Ureter (tissue), 1 donor: Measurements from ENCODE around the gene TECPR2. TPM values are rescaled to one million over a fixed set of nuclear protein-coding genes. Genes with fewer than 3 reads are reported as not detected.

Source experiments
- DNase-seq: peaks from one replicate; pipeline ENCODE4 v3.0.0-alpha.2; 2020; ENCODE audit warnings: low spot score
- total RNA-seq: library from RNA; stranded (reverse); gene quantifications from one replicate; pipeline ENCODE4 v1.2.4, GENCODE V29; 2023
- donor health status: DM: yes; HTN: yes; CAD: no.

The TECPR2 gene
- total RNA-seq, 1 donor from 2014 or later, result 36.3 TPM

- DNase-seq, result no peak
Observed at GRCh38 chr14:102496958-102497744, 134.4 kb downstream of the TECPR2 start.

GRCh38 chr14:102497998-102498677, 135.4 kb downstream of the TECPR2 start:
- DNase-seq, result no peak

GRCh38 chr14:102498678-102499265, 136.0 kb downstream of the TECPR2 start:
- DNase-seq, result no peak

- DNase-seq, result no peak
Observed at GRCh38 chr14:102499401-102500157, 136.8 kb downstream of the TECPR2 start.

- no peak for DNase-seq
Observed at GRCh38 chr14:102500158-102500662, 137.5 kb downstream of the TECPR2 start.

GRCh38 chr14:102500713-102501112, 138.0 kb downstream of the TECPR2 start:
- DNase-seq, result no peak

- DNase-seq, result no peak
Observed at GRCh38 chr14:102501751-102502315, 139.1 kb downstream of the TECPR2 start.

- DNase-seq, result no peak
Observed at GRCh38 chr14:102502571-102502970, 139.8 kb downstream of the TECPR2 start.

GRCh38 chr14:102503641-102504327, 141.0 kb downstream of the TECPR2 start:
- no peak for DNase-seq

GRCh38 chr14:102504328-102504999, 141.7 kb downstream of the TECPR2 start:
- DNase-seq, result no peak

- no peak for DNase-seq
Observed at GRCh38 chr14:102505000-102505619, 142.4 kb downstream of the TECPR2 start.

- DNase-seq, result no peak
Observed at GRCh38 chr14:102505775-102506625, 143.3 kb downstream of the TECPR2 start.

GRCh38 chr14:102506626-102506925, 143.8 kb downstream of the TECPR2 start:
- no peak for DNase-seq

- no peak for DNase-seq
Observed at GRCh38 chr14:102507081-102507856, 144.5 kb downstream of the TECPR2 start.

GRCh38 chr14:102507857-102508312, 145.1 kb downstream of the TECPR2 start:
- no peak for DNase-seq

GRCh38 chr14:102508410-102508773, 145.7 kb downstream of the TECPR2 start:
- peak; percentile 71 for DNase-seq

GRCh38 chr14:102508774-102509745, 146.3 kb downstream of the TECPR2 start:
- no peak for DNase-seq
